ENCODE measurements around the gene TIMM44.

TIMM44 gene

GRCh38 chr19:7879836-7880235 is 63.6 kb downstream of the TIMM44 start:
- DNase-seq = no peak
- no peaks in the 10 kb centered on the region for H3K36me3 ChIP-seq
- H3K27me3 ChIP-seq = peaks cover 0 to 17% of the 10 kb centered on the region in 2 donors
- no peak overlapping the region for H3K27ac ChIP-seq
- intact Hi-C loops (cut with DNase I; ENCODE audit: low total_unique reads) = no loop called here
- TF ChIP-seq CTCF (IDR thresholded peaks at IDR 0.05) = no peak
- no peak overlapping the region for H3K4me3 ChIP-seq
- no peaks in the 10 kb centered on the region for H3K4me1 ChIP-seq
- no peaks in the 10 kb centered on the region for H3K9me3 ChIP-seq

GRCh38 chr19:7879111-7879807 is 64.2 kb downstream of the TIMM44 start:
- intact Hi-C loops (cut with DNase I; ENCODE audit: low total_unique reads) = no loop called here
- no peak for TF ChIP-seq CTCF (IDR thresholded peaks at IDR 0.05)
- Histone ChIP-seq H3K27ac (no peak overlapping the region), H3K4me1 (peaks cover 0 to 5% (median 3%) of the 10 kb centered on the region in 4 donors), H3K4me3 (no peak overlapping the region), H3K9me3 (no peaks in the 10 kb centered on the region), H3K36me3 (no peaks in the 10 kb centered on the region), H3K27me3 (peaks cover 0 to 23% of the 10 kb centered on the region in 2 donors)
- DNase-seq = no peak

GRCh38 chr19:7877249-7877836 is 66.1 kb downstream of the TIMM44 start:
- Histone ChIP-seq H3K27ac (no peak overlapping the region), H3K4me3 (no peak overlapping the region), H3K36me3 (no peaks in the 10 kb centered on the region), H3K27me3 (peaks cover 0 to 42% of the 10 kb centered on the region in 2 donors), H3K4me1 (peaks cover 0 to 24% (median 12%) of the 10 kb centered on the region in 4 donors), H3K9me3 (no peaks in the 10 kb centered on the region)
- no peak for DNase-seq
- intact Hi-C loops (cut with DNase I; ENCODE audit: low total_unique reads) = no loop called here
- TF ChIP-seq CTCF (IDR thresholded peaks at IDR 0.05) = no peak
